HL-60/S4 (cell line): ENCODE measurements around the gene ENPP1.
"Not testable (repeated sequence)": the region's sequence is repeated elsewhere in the genome, so short reads cannot be mapped to it uniquely, and the experiment has no call there.

Source experiments
- in situ Hi-C: fragments of 300-500 bp; cut with MboI; formaldehyde crosslinking; loops from 2 replicates; pipeline ENCODE4 v1.14.3; 2022; ENCODE audit warnings: low sequenced_read_pairs

The ENPP1 gene

GRCh38 chr6:131828080-131828479 lies 20.3 kb downstream of the ENPP1 start:
- in situ Hi-C loops: no loop called here

- in situ Hi-C loops: no loop called here
These were observed 21.1 kb downstream of the ENPP1 start for GRCh38 chr6:131828951-131829350.

DNA sequence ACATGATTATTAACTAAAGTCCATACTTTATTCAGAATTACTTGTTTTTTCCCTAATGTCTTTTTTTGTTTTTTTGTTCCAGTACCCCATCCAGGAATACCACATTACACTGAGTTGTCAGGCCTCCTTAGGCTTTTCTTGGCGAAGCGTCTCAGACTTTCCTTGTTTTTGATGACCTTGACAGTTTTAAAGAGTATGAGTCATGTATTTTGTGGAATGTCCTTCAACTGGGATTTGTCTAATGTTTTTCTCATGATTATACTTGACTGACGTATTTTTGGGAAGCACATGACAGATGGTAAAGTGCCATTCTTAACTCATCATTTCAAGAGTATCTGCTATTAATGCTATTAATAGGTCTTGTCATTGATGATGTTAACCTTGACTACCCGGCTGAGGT lies 23.6 kb downstream of the ENPP1 start:
- in situ Hi-C loops: no loop called here

GRCh38 chr6:131831886-131832285 lies 24.1 kb downstream of the ENPP1 start:
- in situ Hi-C loops: no loop called here

DNA sequence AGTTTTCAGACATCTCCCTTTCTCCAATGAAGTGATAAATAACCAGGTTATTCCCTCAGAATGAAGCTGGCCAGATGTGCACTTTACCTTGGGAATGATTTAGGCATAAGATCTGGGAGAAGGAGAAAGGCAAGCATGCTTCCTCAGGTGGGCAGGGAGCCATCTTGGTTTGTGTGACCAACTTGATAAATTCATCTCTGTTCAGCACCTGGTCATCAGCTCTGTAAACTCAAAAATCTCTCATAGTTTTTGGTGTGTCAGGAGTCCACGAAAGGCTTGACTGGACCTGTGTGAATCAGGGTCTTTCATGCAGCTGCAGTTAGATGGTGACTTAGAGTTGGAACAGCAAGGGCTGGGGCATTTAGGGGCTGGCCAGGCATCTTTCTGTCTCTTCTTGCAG lies 24.5 kb downstream of the ENPP1 start:
- in situ Hi-C loops: no loop called here

GRCh38 chr6:131838051-131838450 lies 30.2 kb downstream of the ENPP1 start:
- in situ Hi-C loops: no loop called here

- in situ Hi-C loops: no loop called here
These were observed 31.6 kb downstream of the ENPP1 start for GRCh38 chr6:131839388-131839787.

- in situ Hi-C loops: no loop called here
These were observed 32.6 kb downstream of the ENPP1 start for GRCh38 chr6:131840441-131840840.

GRCh38 chr6:131840936-131841583 lies 33.2 kb downstream of the ENPP1 start:
- in situ Hi-C loops: no loop called here

- in situ Hi-C loops: no loop called here
These were observed 35.9 kb downstream of the ENPP1 start for GRCh38 chr6:131843768-131844167.

DNA sequence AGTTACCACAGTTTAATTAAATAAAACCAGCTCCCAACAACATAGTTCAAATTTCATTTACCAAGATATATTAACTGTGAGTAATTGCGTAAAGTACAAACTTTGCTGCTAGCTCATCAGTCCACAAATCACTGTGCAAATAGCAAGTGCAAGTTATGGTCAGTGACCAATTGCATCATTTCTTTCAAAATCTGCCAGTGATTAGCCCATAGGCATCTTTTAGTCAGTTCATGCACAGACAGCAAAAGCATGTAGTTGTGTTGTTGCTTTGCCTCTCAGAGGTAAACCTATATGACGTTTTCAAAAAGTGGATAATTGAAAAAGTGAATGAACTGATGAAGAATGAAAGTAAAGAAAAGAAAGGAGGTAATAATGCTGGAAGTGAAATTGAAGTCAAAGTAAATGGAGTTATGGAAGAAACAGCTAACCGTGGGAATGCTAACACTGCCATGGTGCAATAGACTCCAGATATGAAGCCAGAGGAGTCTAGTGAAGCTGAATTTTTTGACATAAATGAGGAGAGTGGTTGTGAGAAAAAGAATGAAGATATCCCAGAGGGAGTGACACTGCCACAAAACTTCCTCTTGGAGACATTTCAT lies 36.5 kb downstream of the ENPP1 start:
- in situ Hi-C loops: no loop called here

DNA sequence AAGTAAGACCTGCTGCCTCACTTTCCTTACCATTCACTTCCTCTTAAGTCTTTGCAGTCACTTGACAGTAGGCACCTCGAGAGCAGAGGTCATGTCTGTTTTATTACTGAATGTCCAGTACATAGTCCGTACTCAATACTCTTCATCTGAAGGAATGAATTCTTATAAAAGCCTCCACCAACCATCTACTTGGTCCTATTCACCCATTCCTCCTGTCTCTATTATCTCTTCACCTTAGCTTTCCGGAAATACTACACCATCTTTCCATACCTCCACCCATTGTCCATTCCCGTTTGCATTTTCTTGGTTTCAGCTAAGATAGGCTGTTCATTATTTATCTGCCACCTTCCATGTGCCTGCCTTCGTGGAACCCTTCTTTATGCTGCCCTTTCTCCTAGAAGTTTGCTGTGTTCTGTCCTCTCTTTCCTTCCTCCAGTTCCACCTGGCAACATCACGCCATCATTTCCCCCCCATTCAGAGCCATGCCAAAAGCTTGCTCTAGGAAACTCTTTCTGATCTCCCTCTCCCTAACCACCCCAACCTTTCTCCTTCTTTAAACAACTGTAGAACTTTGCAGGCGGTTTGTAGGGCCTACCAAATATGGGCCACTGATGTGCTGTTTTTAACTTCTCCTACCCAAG lies 38.3 kb downstream of the ENPP1 start:
- in situ Hi-C loops: no loop called here

DNA sequence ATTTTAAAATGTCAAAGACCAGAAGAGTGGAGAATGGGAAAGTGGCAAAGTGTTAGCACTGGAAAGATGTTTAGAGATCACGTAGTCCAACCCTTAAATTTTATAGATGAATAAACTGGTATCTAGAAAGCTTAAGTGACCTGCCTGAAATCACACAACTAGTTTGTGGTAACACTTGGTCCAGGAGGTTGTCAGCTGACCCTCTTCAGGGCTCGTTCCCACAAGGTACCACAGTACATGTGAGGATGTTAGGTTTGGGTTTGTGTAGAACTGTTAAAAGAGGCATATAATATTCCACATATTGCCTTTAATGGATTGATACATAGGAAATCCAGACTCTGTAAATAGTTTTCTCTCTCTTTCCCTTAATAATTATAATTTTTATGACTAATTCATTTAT lies 39.1 kb downstream of the ENPP1 start:
- in situ Hi-C loops: no loop called here

DNA sequence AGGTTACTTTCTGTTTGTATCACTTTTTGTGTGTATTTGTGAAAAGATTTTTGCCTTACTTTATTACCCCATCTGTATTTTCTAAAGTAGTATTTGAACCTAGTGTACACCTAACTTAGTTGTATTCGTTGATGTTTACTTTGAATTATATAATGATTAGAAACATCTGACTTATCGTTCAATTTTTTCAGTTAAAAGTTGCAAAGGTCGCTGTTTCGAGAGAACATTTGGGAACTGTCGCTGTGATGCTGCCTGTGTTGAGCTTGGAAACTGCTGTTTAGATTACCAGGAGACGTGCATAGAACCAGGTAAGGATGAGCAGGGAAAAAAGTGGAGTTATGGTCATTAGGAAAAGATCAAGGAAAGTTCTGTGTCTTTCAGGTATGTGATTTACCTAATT lies 42.0 kb downstream of the ENPP1 start:
- in situ Hi-C loops: no loop called here

- in situ Hi-C loops: no loop called here
These were observed 43.4 kb downstream of the ENPP1 start for GRCh38 chr6:131851049-131851769.

DNA sequence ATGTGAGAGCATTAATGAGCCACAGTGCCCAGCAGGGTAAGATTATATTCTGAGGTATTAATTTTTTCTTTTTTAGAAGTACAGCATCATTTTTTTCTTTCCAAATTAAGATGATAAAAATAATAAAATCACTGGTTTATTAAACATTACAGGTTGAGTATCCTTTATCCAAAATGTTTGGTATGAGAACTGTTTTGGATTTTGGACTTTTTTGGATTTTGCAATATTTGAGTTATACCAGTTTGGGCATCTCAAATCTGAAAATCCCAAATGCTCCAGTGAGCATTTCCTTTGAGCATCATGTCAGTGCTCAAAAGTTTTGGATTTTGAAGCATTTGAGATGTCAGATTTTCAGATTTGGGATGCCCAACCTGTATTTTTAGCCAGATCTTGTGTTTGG lies 44.4 kb downstream of the ENPP1 start:
- in situ Hi-C loops: no loop called here

DNA sequence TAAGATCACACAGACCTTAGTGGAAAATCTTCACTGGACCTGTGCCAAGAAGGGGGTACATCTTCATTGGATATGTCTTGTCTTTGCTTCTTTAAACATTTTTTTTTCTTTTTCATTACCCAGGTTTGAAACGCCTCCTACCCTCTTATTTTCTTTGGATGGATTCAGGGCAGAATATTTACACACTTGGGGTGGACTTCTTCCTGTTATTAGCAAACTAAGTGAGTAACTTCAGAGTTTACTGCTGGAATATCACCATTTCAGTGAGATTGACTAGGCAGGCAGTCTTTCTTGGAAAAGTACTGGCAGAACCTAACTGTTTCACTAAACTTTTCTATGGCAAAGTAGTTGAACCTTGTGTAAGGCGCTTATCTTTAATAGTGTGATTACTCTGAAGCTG lies 47.0 kb downstream of the ENPP1 start:
- in situ Hi-C loops: no loop called here

- in situ Hi-C loops: no loop called here
These were observed 51.1 kb downstream of the ENPP1 start for GRCh38 chr6:131858765-131859415.

GRCh38 chr6:131859658-131860057 lies 51.8 kb downstream of the ENPP1 start:
- in situ Hi-C loops: not testable (repeated sequence)

DNA sequence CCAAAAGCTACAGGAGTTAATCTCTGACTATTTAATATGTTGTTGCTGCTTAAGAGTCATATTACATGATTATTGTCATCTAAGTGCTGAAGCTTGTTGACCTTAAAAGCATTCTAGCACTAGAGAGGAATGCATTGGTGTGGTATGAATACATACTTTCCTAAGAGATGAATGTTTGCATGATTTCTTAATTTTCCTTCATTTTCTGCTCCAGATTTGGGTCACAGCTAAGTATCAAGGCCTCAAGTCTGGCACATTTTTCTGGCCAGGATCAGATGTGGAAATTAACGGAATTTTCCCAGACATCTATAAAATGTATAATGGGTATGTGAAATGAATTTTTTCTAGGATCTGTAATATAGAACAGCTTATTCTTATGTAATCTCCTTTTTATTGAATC lies 53.6 kb downstream of the ENPP1 start:
- in situ Hi-C loops: no loop called here

GRCh38 chr6:131862476-131862875 lies 54.7 kb downstream of the ENPP1 start:
- in situ Hi-C loops: no loop called here
